KOPT-K1 (cell line): ENCODE results near the gene BTBD3.

Experiments
- H3K27ac ChIP-seq: fragments of 200-600 bp; sonication (generic); 2 replicates; pipeline ENCODE4 v1.5.1; 2016; ENCODE audit warnings: antibody characterized with exemption, mild to moderate bottlenecking, low read depth, low read length; ENCODE audit not compliant: poor library complexity, severe bottlenecking
- H3K36me3 ChIP-seq: fragments of 200-600 bp; sonication (generic); 2 replicates; pipeline ENCODE4 v1.5.1; 2017; ENCODE audit warnings: antibody characterized with exemption, mild to moderate bottlenecking, low read length, moderate library complexity; ENCODE audit not compliant: insufficient read depth
- H3K9me3 ChIP-seq: fragments of 200-600 bp; sonication (generic); 2 replicates; pipeline ENCODE4 v1.5.1; 2017; ENCODE audit warnings: antibody characterized with exemption, low read length, mild to moderate bottlenecking; ENCODE audit not compliant: insufficient read depth, poor library complexity, severe bottlenecking

Gene BTBD3

DNA sequence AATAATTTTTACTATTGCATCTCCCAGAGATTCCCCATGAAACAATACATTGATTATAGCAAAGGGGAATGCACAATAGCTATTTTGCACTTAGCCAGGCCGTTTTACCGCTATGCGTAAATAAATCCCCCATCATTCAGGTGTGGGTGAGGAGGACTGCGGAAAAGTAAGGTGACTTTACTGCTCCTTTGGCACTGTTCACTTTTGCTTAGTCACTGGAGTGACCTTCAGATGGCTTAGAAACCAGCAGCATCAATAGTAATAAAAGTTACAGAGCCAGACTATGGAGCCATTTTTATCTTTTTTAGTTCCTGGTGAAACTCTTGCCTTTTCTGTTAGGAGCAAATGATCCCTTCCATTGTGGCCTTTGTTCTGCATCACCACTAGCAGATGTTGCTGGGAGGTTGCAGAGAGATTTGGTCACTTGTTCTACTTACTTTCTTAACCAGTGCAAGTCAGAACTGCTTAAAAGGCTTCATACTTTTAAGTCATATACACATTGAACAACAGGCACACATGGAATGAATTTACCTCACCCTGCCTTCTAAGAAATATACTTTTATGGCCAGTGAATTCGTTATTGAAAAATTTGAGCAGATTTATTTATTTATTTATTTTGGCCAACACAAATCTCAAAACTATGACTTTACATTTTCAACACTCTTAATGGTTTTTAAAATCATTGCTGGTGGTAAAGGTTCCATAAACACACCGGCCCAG is 12.1 kb upstream of the BTBD3 start:
- H3K27ac ChIP-seq: no peak overlapping the region
- no peaks in the 10 kb centered on the region for H3K36me3 ChIP-seq
- no peaks in the 10 kb centered on the region for H3K9me3 ChIP-seq

DNA sequence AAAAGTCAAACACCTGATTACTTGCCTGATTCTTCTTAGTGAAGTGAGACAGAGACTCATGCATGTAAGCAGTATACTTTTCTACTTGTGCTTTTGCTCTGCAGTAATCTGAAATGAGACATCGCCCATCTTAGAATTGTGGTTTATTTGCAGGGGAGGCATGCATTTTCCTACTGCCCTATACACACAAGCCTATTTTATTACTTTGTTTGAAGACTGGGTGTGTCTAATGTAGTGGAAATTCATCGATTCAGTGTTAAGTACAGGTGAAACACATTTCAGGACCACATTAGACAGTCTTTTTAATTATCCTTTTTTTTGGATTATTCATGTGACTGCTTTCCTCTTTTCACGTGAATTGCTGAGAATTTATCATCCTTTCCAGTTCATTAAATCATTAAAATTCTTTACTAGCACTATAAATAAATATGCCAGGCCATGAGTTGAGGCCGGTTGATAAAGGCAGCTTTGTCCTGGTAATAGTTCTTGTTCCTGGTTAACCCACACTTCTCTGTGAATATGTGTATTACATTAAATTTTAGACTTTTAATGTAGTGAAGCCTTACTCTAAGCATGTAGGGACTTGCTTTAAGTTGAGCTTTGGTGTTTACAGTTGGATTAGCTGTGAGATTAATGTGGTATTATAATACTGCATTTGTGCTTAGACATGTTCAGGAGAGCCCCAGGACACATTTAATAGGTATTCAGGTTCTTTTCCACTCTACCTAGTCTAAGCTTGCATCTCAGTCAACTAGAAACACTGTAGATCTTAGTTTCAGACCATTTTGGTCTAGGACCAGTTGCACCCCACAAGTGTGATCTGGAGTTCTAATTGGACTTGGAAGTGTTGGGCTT is 10.8 kb upstream of the BTBD3 start:
- no peaks in the 10 kb centered on the region for H3K9me3 ChIP-seq
- no peaks in the 10 kb centered on the region for H3K36me3 ChIP-seq
- H3K27ac ChIP-seq: no peak overlapping the region

DNA sequence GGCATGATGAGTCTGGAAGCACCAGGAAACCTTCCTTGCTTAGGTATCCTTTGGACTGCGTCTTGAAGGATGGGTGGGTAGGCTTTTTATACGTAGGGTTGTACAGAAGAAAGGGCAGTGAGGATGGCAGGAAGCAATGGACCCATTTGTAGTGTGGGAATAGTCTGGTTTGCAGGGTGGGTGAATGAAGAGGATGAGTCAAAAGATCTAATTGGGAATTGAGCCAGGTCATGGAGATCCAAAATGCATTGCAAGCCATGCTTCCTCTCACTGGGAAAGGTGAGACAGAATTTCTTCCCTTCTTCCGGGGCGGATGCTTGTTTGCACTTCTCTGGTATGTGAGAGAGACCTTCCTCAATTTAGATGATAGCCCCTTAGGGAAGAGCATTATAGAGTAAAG is 10.1 kb upstream of the BTBD3 start:
- no peaks in the 10 kb centered on the region for H3K9me3 ChIP-seq
- no peaks in the 10 kb centered on the region for H3K36me3 ChIP-seq
- H3K27ac ChIP-seq: no peak overlapping the region

DNA sequence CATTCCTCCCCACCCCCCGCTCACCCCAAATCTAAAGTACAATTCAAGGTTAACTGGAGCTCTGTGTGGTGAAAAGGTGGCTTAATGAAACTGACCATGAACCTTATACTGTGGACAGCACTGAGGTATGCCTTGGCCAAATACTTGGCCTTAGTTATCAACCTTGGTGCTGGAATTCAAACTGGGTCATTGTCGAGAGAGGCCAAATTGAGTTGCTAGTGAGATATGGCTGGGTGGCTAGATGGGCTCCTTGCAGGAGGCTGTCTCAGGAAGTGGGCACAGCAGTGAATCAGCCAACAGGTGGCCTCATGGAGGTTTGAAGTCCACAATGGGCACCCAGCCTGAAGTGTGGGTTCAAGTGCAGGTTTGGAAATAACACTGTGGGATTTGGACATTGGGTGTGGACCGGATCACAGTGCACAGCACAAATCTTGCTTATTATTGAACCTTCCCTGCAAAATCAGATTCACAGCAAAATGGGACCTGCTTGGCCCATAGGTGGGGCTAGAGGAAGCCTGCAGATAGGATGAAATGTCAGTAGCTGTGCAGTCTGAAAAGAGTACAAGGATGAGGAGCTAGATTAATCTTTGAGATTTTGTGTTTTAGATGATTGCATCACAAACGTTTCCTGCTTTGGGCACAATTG is 5.6 kb upstream of the BTBD3 start:
- Histone ChIP-seq H3K9me3 (no peaks in the 10 kb centered on the region), H3K27ac (no peak overlapping the region), H3K36me3 (no peaks in the 10 kb centered on the region)

DNA sequence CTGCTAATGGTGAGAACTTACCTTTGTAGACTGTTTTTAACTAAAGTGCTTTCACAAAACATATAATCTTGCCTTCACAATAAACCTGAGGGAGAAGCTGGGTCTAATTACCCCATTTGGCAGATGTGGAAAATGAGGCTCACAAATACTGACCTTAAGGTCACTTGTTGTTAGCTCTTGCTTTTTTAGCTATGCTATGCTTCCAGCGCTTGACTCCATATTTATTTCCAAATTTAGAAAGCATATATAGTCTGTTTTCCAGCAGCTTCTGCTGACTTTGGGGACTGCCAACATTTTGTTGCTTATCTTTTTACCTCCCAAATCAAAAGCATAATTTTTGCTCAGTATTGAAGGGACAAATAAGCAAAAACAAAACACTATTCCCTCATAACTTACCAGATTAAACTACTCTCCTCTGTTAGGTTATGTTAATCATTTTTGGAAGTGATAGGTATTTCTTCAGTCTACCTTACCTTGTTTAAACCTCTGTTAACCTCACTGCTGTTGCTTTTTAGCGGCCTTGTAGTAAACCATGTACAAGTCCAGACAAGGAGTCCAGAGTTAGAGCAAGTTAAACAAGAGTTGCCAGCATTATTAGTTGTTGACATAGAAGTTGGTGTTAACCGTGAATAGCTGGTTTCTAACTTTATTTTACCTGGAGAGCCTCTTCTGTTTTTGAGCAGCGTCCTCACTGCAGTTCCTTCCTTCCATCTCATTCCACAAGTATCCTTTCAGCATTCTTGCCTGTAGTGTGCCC is 4.9 kb upstream of the BTBD3 start:
- no peaks in the 10 kb centered on the region for H3K9me3 ChIP-seq
- no peak overlapping the region for H3K27ac ChIP-seq
- no peaks in the 10 kb centered on the region for H3K36me3 ChIP-seq

DNA sequence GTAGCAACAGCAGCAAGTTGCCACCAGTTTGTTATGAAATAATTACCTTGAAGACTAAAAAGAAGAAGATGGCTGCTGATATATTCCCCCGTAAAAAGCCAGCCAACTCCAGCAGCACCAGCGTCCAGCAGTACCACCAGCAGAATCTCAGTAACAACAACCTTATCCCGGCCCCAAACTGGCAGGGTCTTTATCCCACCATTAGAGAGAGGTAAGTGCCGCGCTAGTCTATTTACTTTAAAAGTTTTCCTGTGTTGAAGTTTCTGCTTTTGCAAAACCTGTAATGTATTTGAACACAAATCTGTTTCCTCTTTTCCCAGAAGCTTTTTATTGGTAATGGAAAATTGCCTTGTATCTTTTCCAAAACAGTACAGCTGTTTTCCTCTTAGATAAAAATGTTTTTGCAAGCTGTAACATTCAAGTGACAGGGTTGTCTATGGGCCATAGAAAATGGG is 725 bp downstream of the BTBD3 start:
- no peak overlapping the region for H3K27ac ChIP-seq
- H3K9me3 ChIP-seq: no peaks in the 10 kb centered on the region
- peaks cover 6% of the 10 kb centered on the region; the same call in 1 of the 2 replicates for H3K36me3 ChIP-seq

DNA sequence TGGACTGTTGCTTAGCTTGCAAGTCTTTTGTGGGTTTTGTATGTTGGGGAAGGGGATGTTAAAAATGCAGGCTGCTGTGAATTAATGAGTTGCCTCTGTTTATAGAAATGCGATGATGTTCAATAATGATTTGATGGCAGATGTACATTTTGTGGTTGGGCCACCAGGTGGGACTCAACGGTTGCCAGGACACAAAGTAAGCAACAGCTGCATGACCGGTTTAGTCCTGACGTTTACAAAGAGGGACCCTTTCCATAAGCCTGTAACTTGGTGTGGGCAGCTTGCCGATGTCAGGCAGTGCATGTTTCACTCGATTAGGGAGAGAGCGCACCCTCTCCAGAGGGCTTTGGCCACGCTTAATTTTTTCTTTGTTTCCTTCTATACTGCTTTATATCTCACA is 1.3 kb downstream of the BTBD3 start:
- Histone ChIP-seq H3K27ac (no peak overlapping the region), H3K9me3 (no peaks in the 10 kb centered on the region), H3K36me3 (peaks cover 6% of the 10 kb centered on the region; the same call in 1 of the 2 replicates)

DNA sequence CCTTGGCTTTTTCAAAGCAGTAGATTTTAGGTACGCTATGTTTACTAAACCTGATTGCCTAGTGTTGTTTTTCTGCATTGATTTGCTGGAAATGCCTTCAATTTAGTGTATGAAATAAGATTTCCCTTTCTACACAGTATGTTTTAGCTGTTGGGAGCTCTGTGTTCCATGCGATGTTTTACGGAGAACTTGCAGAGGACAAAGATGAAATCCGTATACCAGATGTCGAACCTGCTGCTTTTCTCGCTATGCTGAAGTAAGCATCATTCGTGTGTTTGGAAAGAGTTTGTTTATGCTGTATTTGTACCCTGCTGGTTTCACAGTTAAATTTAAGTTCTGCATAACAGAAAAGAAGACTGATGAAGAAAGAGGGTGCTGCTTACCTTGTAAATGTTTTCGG is 1.9 kb downstream of the BTBD3 start:
- Histone ChIP-seq H3K36me3 (peaks cover 6% of the 10 kb centered on the region; the same call in 1 of the 2 replicates), H3K27ac (no peak overlapping the region)

DNA sequence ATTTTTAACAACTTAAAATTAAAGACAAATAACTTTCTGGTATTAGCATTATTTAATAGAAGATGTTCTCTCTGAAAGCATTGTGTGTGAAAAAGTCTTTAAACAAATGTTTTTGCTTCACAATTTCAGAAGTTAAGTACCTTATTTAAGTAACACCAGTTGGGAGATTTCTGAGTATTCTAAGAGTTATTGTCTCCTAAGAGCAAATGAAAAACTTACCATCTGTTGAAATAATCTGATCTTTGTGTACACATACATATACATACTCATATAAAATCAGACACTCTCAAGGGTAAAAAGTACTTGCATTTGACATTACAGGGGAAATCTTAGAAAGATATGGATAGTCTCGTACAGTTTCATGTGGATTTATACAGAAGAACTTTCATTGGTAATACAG is 2.4 kb downstream of the BTBD3 start:
- no peak overlapping the region for H3K27ac ChIP-seq
- peaks cover 6% of the 10 kb centered on the region; the same call in 1 of the 2 replicates for H3K36me3 ChIP-seq
- H3K9me3 ChIP-seq: no peaks in the 10 kb centered on the region

More for the DNA sequence above, 1.9 kb downstream of the BTBD3 start:
- no peaks in the 10 kb centered on the region for H3K9me3 ChIP-seq

DNA sequence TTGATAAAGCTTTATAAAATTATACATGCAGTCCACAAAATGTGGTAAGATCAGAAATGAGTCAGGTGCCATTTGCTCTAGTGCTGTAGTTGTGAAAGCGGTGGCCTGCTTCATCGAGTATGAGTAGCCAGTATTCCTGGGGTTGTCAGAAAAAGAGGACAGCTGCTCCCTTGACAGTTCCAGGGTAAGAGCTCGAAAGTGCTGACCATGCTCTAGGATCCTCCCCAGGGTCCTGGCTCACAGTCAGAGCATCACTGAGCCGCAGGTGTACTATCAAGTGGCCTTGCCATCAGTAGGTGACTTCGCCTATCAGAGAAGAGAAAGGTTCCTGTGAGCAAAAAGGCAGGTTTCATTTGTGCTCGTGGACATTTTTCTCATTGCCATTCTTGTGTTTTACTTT is 3.6 kb downstream of the BTBD3 start:
- Histone ChIP-seq H3K27ac (no peak overlapping the region), H3K9me3 (no peaks in the 10 kb centered on the region), H3K36me3 (peaks cover 6% of the 10 kb centered on the region; the same call in 1 of the 2 replicates)

DNA sequence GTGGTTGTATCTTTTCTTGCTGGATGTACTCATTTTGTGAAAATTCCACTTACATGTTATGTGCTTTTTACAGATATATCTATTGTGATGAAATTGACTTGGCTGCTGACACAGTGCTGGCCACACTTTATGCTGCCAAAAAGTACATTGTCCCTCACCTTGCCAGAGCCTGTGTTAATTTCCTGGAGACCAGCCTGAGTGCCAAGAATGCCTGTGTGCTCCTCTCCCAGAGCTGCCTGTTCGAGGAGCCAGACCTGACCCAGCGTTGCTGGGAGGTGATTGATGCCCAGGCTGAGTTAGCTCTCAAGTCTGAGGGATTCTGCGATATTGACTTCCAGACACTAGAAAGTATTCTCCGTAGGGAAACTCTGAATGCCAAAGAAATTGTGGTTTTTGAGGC is 4.9 kb downstream of the BTBD3 start:
- Histone ChIP-seq H3K27ac (no peak overlapping the region), H3K9me3 (no peaks in the 10 kb centered on the region), H3K36me3 (peaks cover 6% of the 10 kb centered on the region; the same call in 1 of the 2 replicates)

DNA sequence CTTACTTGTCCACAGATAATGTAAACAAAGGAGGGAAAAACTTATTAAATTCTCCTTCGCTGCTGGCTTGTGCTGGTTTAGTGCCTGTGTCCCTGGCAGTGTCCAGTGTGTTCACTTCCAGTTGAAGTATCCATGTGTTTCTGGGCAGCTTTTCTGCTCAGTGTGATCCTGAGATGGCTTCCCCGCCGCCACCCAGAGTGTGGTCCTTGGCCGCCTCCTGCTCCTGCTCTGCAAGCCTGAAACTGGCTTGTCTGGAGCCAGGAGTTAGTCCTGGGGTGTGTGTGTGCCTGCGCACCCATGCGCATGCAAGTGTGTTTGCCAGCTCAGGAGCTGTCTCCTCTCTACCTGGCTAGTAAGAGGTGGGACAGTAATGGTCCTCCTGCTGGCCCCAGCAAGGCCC is 7.2 kb downstream of the BTBD3 start:
- Histone ChIP-seq H3K36me3 (peaks cover 6% of the 10 kb centered on the region; the same call in 1 of the 2 replicates), H3K27ac (no peak overlapping the region), H3K9me3 (no peaks in the 10 kb centered on the region)

DNA sequence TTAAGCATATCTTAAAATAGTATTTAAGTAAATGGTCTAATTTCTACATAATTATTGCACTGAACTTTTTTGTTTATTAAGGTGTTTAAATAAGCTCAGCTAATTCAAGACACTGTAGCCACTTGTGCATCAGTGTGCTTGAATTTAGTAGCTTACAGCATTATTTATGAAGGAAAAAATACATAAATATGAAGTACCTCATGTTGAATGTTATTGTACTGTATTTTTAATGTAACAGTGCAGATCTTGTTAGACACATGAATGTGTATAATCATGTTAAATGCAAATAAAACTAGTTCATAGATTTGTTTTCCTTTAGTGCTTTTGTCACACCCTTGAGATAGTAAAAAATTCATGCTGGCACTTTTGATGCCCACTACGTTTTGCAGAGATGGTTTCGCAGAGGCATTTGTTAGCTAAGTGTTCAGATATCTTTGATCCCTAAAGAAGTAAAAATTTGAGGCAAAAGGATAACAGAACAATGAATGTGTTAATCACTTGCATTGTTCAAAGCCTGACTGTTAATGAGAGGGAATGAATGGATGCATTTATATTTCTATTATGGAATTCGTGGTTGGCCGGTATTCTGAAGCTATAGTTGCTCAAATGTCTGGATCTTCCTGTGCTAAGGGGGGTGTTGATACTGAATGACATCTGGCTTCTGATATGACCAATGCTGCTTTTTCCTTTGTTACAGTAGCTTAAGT is 8.8 kb downstream of the BTBD3 start:
- Histone ChIP-seq H3K36me3 (peaks cover 6% of the 10 kb centered on the region; the same call in 1 of the 2 replicates), H3K9me3 (no peaks in the 10 kb centered on the region), H3K27ac (no peak overlapping the region)

DNA sequence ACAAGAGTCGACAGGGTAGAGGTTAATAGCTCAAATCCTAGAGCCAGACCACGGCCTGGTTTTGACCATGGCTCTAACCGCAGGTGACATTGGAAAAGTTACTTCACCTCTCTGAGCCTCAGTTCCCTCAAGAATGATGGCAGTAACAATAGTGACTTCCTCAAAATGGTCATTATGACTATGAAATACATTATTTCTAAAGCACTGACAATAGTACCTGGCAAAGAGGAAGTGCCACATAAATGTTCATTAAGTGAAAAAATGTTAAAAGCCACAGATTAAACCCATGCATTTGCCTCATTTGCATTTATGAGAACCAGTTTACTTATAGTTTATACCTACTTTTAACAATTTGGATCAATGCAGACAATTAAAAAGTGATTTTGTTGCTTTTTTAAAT is 12.3 kb downstream of the BTBD3 start:
- H3K36me3 ChIP-seq: no peaks in the 10 kb centered on the region

More for the DNA sequence above, 12.3 kb downstream of the BTBD3 start:
- Histone ChIP-seq H3K27ac (no peak overlapping the region), H3K9me3 (no peaks in the 10 kb centered on the region)
